Measurements from ENCODE around the gene RNF17. TPM values are rescaled to one million over a fixed set of nuclear protein-coding genes. Genes with fewer than 3 reads are reported as not detected.

RNF17 gene
- total and polyA plus RNA-seq, 10 of the 15 experiments (the other 5 are each of a cell fraction or from before 2014, with no cell fraction given) = not detected

- SMC1A ChIA-PET (ENCODE audit: uncharacterized antibody, unreplicated experiment) = interaction anchor here (0.7 to 1.6 kb wide), 4 partner anchors 9 to 144 kb away, joined by 3 to 4 read pairs (median 4); no protein-coding TSS in a partner anchor
- CTCF ChIA-PET = interaction anchor here (0.6 to 1.3 kb wide), 5 partner anchors 26 to 246 kb away, joined by 3 to 4 read pairs (median 3); no protein-coding TSS in a partner anchor
- 47% methylated on average over 12 of the region's 12 CpGs for WGBS (ENCODE audit: insufficient coverage, insufficient replicate concordance, low lambda C conversion rate, missing lambda C conversion rate)
- no peaks in the 10 kb centered on the region for H3K79me2 ChIP-seq (ENCODE audit: control insufficient read depth, insufficient read depth, low read length)
- DNase-seq (ENCODE audit: low read depth, low spot score) (no peak), ATAC-seq (no peak), FAIRE-seq (no peak)
- H3K4me1 ChIP-seq (ENCODE audit: control insufficient read depth, insufficient read depth, low read length) = no peaks in the 10 kb centered on the region
- H3K9ac ChIP-seq (ENCODE audit: control insufficient read depth, insufficient read depth, low read length) = no peak overlapping the region
- POLR2A ChIA-PET = no interaction called here
- no TSS peak for BruUV-seq (replicated peaks)
- H3K4me2 ChIP-seq (ENCODE audit: control insufficient read depth, insufficient read depth) = no peak overlapping the region
- H3K36me3 ChIP-seq (ENCODE audit: control insufficient read depth in 2 of 2, insufficient read depth in 2 of 2, low read length in 1 of 2) = no peaks in the 10 kb centered on the region
- H3K27ac ChIP-seq (ENCODE audit: control insufficient read depth, insufficient read depth) = no peak overlapping the region
- no peak overlapping the region for H3K4me3 ChIP-seq
- no peak overlapping the region for H2AFZ ChIP-seq (ENCODE audit: control insufficient read depth, low read depth, low read length)
- H4K20me1 ChIP-seq (ENCODE audit: control insufficient read depth, insufficient read depth) = no peaks in the 10 kb centered on the region
- RAD21 ChIA-PET (ENCODE audit: unreplicated experiment) = no interaction called here
- H3K9me3 ChIP-seq (replicated peaks; ENCODE audit: control insufficient read depth, insufficient read depth, low read length) = no peaks in the 10 kb centered on the region
- peaks cover 0 to 3% of the 10 kb centered on the region in 2 experiments; a peak in 1 of 4 replicates for H3K27me3 ChIP-seq (replicated peaks in 1 of 2; ENCODE audit: control insufficient read depth in 2 of 2, insufficient read depth in 2 of 2, low read length in 1 of 2)
- no peak for TF ChIP-seq PRDM15 (CRISPR knock-in tag; IDR thresholded peaks at IDR 0.05)
- TF ChIP-seq EED (IDR thresholded peaks at IDR 0.05; ENCODE audit: low read depth) = no peak
- TF ChIP-seq RAD21 (IDR thresholded peaks at IDR 0.05; ENCODE audit: insufficient read depth, low read depth, low read length) = no peak
- no peak for TF ChIP-seq ZNF274 (IDR thresholded peaks at IDR 0.05; ENCODE audit: insufficient read depth, insufficient read length)
- no peak for TF ChIP-seq CHD2 (IDR thresholded peaks at IDR 0.05; ENCODE audit: borderline replicate concordance, low read depth, low read length)
- TF ChIP-seq YBX1 (IDR thresholded peaks at IDR 0.05) = no peak
- TF ChIP-seq SUZ12 (IDR thresholded peaks at IDR 0.05; ENCODE audit: unreplicated experiment) = no peak
- TF ChIP-seq MEF2A (IDR thresholded peaks at IDR 0.05; ENCODE audit: insufficient read depth, low read depth, low read length) = no peak
- TF ChIP-seq RUNX3 (IDR thresholded peaks at IDR 0.05; ENCODE audit: low read length) = no peak
- TF ChIP-seq ZNF207 (IDR thresholded peaks at IDR 0.05; ENCODE audit: borderline replicate concordance) = no peak
- no peak for TF ChIP-seq CBFB (IDR thresholded peaks at IDR 0.05; ENCODE audit: low read depth)
- no peak for TF ChIP-seq POU2F2 (IDR thresholded peaks at IDR 0.05; ENCODE audit: borderline replicate concordance, low read depth, low read length)
- TF ChIP-seq RFX5 (IDR thresholded peaks at IDR 0.05; ENCODE audit: low read depth, low read length) = no peak
- no peak for TF ChIP-seq E2F8 (IDR thresholded peaks at IDR 0.05; ENCODE audit: low read depth, partially characterized antibody)
- no peak for TF ChIP-seq LARP7 (IDR thresholded peaks at IDR 0.05)
- TF ChIP-seq USF2 (IDR thresholded peaks at IDR 0.05; ENCODE audit: borderline replicate concordance, low read depth, low read length) = no peak
- no peak for TF ChIP-seq KDM1A (IDR thresholded peaks at IDR 0.05; ENCODE audit: borderline replicate concordance)
- in situ Hi-C loops (cut with MboI) = no loop called here
- intact Hi-C loops (cut with micrococcal nuclease; ENCODE audit: unreplicated experiment) = no loop called here
Observed at GRCh38 chr13:24723206-24723605, 40.8 kb upstream of the RNF17 start.

Data from GM12878 (cell line).